H1 (cell line): ENCODE results near the gene ADAMTSL2. TPM values are rescaled to one million over a fixed set of nuclear protein-coding genes. Genes with fewer than 3 reads are reported as not detected.

ENCODE experiments used
- TAF7 ChIP-seq: optimal IDR thresholded peaks from 2 replicates; pipeline ENCODE3; 2011; ENCODE audit warnings: low read depth, mild to moderate bottlenecking, inconsistent platforms, low read length, moderate library complexity, borderline replicate concordance
- TBP ChIP-seq: IDR thresholded peaks from 2 replicates; pipeline ENCODE4 v1.6.1; 2011; ENCODE audit warnings: low read depth, low read length, improper control_type of control experiment
- USF2 ChIP-seq: IDR thresholded peaks from 2 replicates; pipeline ENCODE4 v1.6.1; 2011; ENCODE audit warnings: low read length, improper control_type of control experiment
- ZNF274 ChIP-seq: IDR thresholded peaks from 2 replicates; pipeline ENCODE4 v1.7.0; 2012; ENCODE audit warnings: low read length, borderline replicate concordance; ENCODE audit errors: extremely low read depth
- polyA plus RNA-seq, 7 experiments: library from polyadenylated mRNA; depleted of rRNA in 3 of 7; stranded (reverse) in 5 of 7; unstranded in 2 of 7; fragments of >200 nt in 5 of 7; fragments of 200-250 nt in 2 of 7; gene quantifications; 1 replicate in 5 of 7; 2 replicates in 1 of 7; 4 replicates in 1 of 7; pipeline versions ENCODE4 v1.2.1 to v1.2.3, GENCODE V29; 2011 to 2013; ENCODE audit warnings: missing spikeins in 2 of 7, mixed read lengths in 2 of 7
- total RNA-seq: library from RNA; stranded (reverse); fragmentation: NEBNext Ultra II Directional; extraction: Animal tissue kit (Norgen Biotek cat#: 25700); gene quantifications from 2 replicates; pipeline ENCODE4 v1.2.1, GENCODE V29; 2021
- TF ChIP-seq, protein P1 (sequence below): fragments of 300-600 bp; sonication (generic); IDR thresholded peaks from 2 replicates; pipeline ENCODE4 v1.7.1; 2012; ENCODE audit warnings: low read length, moderate library complexity, mild to moderate bottlenecking, inconsistent platforms; ENCODE audit not compliant: insufficient replicate concordance

ADAMTSL2 gene
- total and polyA plus RNA-seq, 2 of the 8 experiments (the other 6 are each of a cell fraction or from before 2014, with no cell fraction given) = 0.74 to 0.76 TPM

DNA sequence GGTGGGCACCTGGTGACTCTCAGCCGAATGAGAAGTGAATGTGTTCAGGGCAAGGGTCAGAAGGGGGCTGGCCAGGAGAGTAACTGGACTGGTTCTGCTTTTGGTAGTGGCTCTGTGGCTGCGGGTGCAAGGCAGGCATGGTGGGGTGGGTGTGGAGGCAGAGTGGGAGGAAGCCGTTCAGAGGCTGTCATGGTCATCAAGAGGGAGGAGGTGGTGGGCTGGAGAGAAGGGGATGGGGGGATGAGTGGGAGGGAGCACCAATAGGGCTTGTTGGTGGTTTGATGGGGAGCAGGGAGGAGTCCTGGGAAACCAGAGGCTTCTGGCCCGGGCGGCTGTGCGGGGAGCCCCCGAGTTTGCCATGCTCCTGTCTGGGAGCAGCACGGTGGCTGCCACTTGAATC is 61.4 kb downstream of the ADAMTSL2 start (continued):
- TF ChIP-seq USF2 (no peak), TAF7 (no peak), TBP (no peak), ZNF274 (no peak)
- TF ChIP-seq, protein P1, sequence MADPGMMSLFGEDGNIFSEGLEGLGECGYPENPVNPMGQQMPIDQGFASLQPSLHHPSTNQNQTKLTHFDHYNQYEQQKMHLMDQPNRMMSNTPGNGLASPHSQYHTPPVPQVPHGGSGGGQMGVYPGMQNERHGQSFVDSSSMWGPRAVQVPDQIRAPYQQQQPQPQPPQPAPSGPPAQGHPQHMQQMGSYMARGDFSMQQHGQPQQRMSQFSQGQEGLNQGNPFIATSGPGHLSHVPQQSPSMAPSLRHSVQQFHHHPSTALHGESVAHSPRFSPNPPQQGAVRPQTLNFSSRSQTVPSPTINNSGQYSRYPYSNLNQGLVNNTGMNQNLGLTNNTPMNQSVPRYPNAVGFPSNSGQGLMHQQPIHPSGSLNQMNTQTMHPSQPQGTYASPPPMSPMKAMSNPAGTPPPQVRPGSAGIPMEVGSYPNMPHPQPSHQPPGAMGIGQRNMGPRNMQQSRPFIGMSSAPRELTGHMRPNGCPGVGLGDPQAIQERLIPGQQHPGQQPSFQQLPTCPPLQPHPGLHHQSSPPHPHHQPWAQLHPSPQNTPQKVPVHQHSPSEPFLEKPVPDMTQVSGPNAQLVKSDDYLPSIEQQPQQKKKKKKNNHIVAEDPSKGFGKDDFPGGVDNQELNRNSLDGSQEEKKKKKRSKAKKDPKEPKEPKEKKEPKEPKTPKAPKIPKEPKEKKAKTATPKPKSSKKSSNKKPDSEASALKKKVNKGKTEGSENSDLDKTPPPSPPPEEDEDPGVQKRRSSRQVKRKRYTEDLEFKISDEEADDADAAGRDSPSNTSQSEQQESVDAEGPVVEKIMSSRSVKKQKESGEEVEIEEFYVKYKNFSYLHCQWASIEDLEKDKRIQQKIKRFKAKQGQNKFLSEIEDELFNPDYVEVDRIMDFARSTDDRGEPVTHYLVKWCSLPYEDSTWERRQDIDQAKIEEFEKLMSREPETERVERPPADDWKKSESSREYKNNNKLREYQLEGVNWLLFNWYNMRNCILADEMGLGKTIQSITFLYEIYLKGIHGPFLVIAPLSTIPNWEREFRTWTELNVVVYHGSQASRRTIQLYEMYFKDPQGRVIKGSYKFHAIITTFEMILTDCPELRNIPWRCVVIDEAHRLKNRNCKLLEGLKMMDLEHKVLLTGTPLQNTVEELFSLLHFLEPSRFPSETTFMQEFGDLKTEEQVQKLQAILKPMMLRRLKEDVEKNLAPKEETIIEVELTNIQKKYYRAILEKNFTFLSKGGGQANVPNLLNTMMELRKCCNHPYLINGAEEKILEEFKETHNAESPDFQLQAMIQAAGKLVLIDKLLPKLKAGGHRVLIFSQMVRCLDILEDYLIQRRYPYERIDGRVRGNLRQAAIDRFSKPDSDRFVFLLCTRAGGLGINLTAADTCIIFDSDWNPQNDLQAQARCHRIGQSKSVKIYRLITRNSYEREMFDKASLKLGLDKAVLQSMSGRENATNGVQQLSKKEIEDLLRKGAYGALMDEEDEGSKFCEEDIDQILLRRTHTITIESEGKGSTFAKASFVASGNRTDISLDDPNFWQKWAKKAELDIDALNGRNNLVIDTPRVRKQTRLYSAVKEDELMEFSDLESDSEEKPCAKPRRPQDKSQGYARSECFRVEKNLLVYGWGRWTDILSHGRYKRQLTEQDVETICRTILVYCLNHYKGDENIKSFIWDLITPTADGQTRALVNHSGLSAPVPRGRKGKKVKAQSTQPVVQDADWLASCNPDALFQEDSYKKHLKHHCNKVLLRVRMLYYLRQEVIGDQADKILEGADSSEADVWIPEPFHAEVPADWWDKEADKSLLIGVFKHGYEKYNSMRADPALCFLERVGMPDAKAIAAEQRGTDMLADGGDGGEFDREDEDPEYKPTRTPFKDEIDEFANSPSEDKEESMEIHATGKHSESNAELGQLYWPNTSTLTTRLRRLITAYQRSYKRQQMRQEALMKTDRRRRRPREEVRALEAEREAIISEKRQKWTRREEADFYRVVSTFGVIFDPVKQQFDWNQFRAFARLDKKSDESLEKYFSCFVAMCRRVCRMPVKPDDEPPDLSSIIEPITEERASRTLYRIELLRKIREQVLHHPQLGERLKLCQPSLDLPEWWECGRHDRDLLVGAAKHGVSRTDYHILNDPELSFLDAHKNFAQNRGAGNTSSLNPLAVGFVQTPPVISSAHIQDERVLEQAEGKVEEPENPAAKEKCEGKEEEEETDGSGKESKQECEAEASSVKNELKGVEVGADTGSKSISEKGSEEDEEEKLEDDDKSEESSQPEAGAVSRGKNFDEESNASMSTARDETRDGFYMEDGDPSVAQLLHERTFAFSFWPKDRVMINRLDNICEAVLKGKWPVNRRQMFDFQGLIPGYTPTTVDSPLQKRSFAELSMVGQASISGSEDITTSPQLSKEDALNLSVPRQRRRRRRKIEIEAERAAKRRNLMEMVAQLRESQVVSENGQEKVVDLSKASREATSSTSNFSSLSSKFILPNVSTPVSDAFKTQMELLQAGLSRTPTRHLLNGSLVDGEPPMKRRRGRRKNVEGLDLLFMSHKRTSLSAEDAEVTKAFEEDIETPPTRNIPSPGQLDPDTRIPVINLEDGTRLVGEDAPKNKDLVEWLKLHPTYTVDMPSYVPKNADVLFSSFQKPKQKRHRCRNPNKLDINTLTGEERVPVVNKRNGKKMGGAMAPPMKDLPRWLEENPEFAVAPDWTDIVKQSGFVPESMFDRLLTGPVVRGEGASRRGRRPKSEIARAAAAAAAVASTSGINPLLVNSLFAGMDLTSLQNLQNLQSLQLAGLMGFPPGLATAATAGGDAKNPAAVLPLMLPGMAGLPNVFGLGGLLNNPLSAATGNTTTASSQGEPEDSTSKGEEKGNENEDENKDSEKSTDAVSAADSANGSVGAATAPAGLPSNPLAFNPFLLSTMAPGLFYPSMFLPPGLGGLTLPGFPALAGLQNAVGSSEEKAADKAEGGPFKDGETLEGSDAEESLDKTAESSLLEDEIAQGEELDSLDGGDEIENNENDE = no peak
